HCT116 (cell line): ENCODE results near the gene GANAB. TPM values are rescaled to one million over a fixed set of nuclear protein-coding genes. Genes with fewer than 3 reads are reported as not detected.
"Not testable (repeated sequence)": the region's sequence is repeated elsewhere in the genome, so short reads cannot be mapped to it uniquely, and the experiment has no call there.

Experiments used
- ATAC-seq: fragments of 200-7000 bp; cut with Tn5 transposase; 2 replicates; pipeline ENCODE4 v1.9.1; 2020; ENCODE audit warnings: mild to moderate bottlenecking, moderate library complexity
- BruUV-seq: library from RNA; stranded (reverse); fragments of 400-500 nt; replicated peaks from 2 replicates; lab custom pipeline; 2021; lab: Mats Ljungman, UMichigan
- CTCF ChIA-PET: fragments of 300-600 bp; sonication (Branson Sonifier 250); formaldehyde crosslinking; loops from one replicate; lab custom pipeline; 2021; ENCODE audit warnings: antibody characterized with exemption; lab: Charles Lee
- POLR2A ChIA-PET: fragments of 300-600, 350-600 bp; sonication (Branson Sonifier 250); formaldehyde crosslinking; loops from one replicate; lab custom pipeline; 2021; ENCODE audit warnings: antibody characterized with exemption; lab: Charles Lee
- RAD21 ChIA-PET, 2 experiments: fragments of 300-600 bp; sonication (Branson Sonifier 250); formaldehyde crosslinking; loops; one replicate each; lab custom pipeline; 2023; ENCODE audit warnings: low total read pairs in 2 of 2; ENCODE audit not compliant: uncharacterized antibody in 2 of 2, unreplicated experiment in 2 of 2, low non-redundant PET in 1 of 2; lab: Charles Lee
- DNase-seq: peaks from one replicate; pipeline ENCODE4 v3.0.0-alpha.2; 2010; ENCODE audit warnings: low read depth, low spot score
- H2AFZ ChIP-seq: fragments of 200-600 bp; shearing (Covaris generic), sonication (generic); 2 replicates; pipeline ENCODE4 v1.6.1; 2017; ENCODE audit warnings: low read depth, mixed run types, mixed read lengths, antibody characterized with exemption, low read length; ENCODE audit not compliant: poor library complexity, severe bottlenecking
- H3K27ac ChIP-seq: 2 replicates; pipeline ENCODE4 v1.5.1; 2012; ENCODE audit warnings: low read depth, low read length
- H3K27me3 ChIP-seq: fragments of 200-600 bp; sonication (generic); 2 replicates; pipeline ENCODE4 v1.6.1; 2016; ENCODE audit warnings: mixed run types, low read length, mixed read lengths; ENCODE audit not compliant: insufficient read depth
- H3K36me3 ChIP-seq, 2 experiments: fragments of 200-500 bp in 1 of 2; fragments of 200-600 bp in 1 of 2; sonication (Bioruptor generic) in 1 of 2; sonication (generic) in 1 of 2; 2 replicates each; pipeline versions ENCODE4 v1.5.1 to v1.6.1; 2014 to 2016; ENCODE audit warnings: low read length in 2 of 2, inconsistent platforms in 1 of 2, mixed read lengths in 1 of 2, mixed run types in 1 of 2; ENCODE audit not compliant: insufficient read depth in 2 of 2, control insufficient read depth in 1 of 2
- H3K4me1 ChIP-seq, 2 experiments: fragments of 200-600 bp in 1 of 2; sonication (generic) in 1 of 2; 2 replicates each; pipeline versions ENCODE4 v1.5.1 to v1.6.1; 2012 to 2017; ENCODE audit warnings: low read length in 2 of 2, inconsistent platforms in 1 of 2, mild to moderate bottlenecking in 1 of 2, mixed read lengths in 1 of 2, mixed run types in 1 of 2, moderate library complexity in 1 of 2; ENCODE audit not compliant: insufficient read depth in 2 of 2, control insufficient read depth in 1 of 2
- H3K4me2 ChIP-seq: fragments of 200-600 bp; sonication (generic); 2 replicates; pipeline ENCODE4 v1.6.1; 2017; ENCODE audit warnings: mixed run types, low read length, mixed read lengths
- H3K4me3 ChIP-seq, 2 experiments: fragments of 200-600 bp in 1 of 2; sonication (generic) in 1 of 2; replicated peaks in 1 of 2; 2 replicates each; pipeline ENCODE4 v1.5.1; 2011 to 2016; ENCODE audit warnings: low read length in 2 of 2, control low read depth in 1 of 2, low read depth in 1 of 2, mild to moderate bottlenecking in 1 of 2, mixed read lengths in 1 of 2, mixed run types in 1 of 2
- H3K79me2 ChIP-seq: fragments of 200-600 bp; sonication (generic); 2 replicates; pipeline ENCODE4 v1.6.1; 2017; ENCODE audit warnings: mild to moderate bottlenecking, mixed run types, low read length, moderate library complexity, mixed read lengths; ENCODE audit not compliant: insufficient read depth
- H3K9ac ChIP-seq: fragments of 200-600 bp; sonication (generic); 2 replicates; pipeline ENCODE4 v1.6.1; 2016; ENCODE audit warnings: low read length, mixed read lengths
- H3K9me2 ChIP-seq: fragments of 200-600 bp; sonication (generic), shearing (Covaris generic); 2 replicates; pipeline ENCODE4 v1.6.1; 2017; ENCODE audit warnings: mixed run types, mild to moderate bottlenecking, moderate library complexity; ENCODE audit not compliant: insufficient read depth
- H3K9me3 ChIP-seq, 2 experiments: fragments of 200-500 bp in 1 of 2; fragments of 200-600 bp in 1 of 2; sonication (Bioruptor generic) in 1 of 2; sonication (generic) in 1 of 2; 2 replicates each; pipeline ENCODE4 v1.6.1; 2014 to 2017; ENCODE audit warnings: low read length in 2 of 2, mixed read lengths in 2 of 2, inconsistent platforms in 1 of 2, low read depth in 1 of 2, mild to moderate bottlenecking in 1 of 2, mixed run types in 1 of 2, moderate library complexity in 1 of 2; ENCODE audit not compliant: control insufficient read depth in 1 of 2, insufficient read depth in 1 of 2
- H4K20me1 ChIP-seq: fragments of 200-600 bp; sonication (generic), shearing (Covaris generic); 2 replicates; pipeline ENCODE4 v1.6.1; 2017; ENCODE audit warnings: mixed run types, mild to moderate bottlenecking, moderate library complexity; ENCODE audit not compliant: insufficient read depth
- CTCF ChIP-seq, 3 experiments: fragments of 200-600 bp in 1 of 3; sonication (generic) in 1 of 3; IDR thresholded peaks in 2 of 3; conservative IDR thresholded peaks in 1 of 3; 2 replicates each; pipeline ENCODE4 v1.5.1; 2012 to 2017; ENCODE audit warnings: low read depth in 2 of 3, low read length in 2 of 3, antibody characterized with exemption in 1 of 3, borderline replicate concordance in 1 of 3, control low read depth in 1 of 3, mild to moderate bottlenecking in 1 of 3, mixed read lengths in 1 of 3, mixed run types in 1 of 3, moderate library complexity in 1 of 3; ENCODE audit not compliant: insufficient read depth in 1 of 3
- REST ChIP-seq: IDR thresholded peaks from 2 replicates; pipeline ENCODE4 v1.6.1; 2012; ENCODE audit warnings: low read depth
- intact Hi-C: fragments of 100-400 bp; cut with micrococcal nuclease; formaldehyde crosslinking; loops from 2 replicates; pipeline ENCODE4 v1.10.0; 2022
- total RNA-seq: library from RNA; stranded (reverse); gene quantifications from one replicate; pipeline ENCODE4 v1.2.1, GENCODE V29; 2021; ENCODE audit not compliant: unreplicated experiment

GANAB gene
- total RNA-seq, 1 experiment from 2014 or later = 410 TPM

- POLR2A ChIA-PET = interaction anchor here (0.9 to 3.9 kb wide), 4 partner anchors 12 to 85 kb away, joined by 3 to 21 read pairs (median 5); partner anchors contain the start of genes C11orf98, CSKMT, HNRNPUL2 and TUT1
- Histone ChIP-seq H3K27me3 (no peaks in the 10 kb centered on the region), H3K9ac (no peak overlapping the region), H3K27ac (no peak overlapping the region; the same call in 1 of the 2 replicates), H3K4me1 (peaks cover 32 to 58% of the 10 kb centered on the region in 2 experiments), H3K4me2 (0 out of 2 replicates have a peak overlapping the region, but pooled peaks have one; percentile 95), H2AFZ (no peak overlapping the region), H3K9me3 (no peaks in the 10 kb centered on the region), H3K36me3 (peaks cover 6 to 11% of the 10 kb centered on the region in 2 experiments; a peak in 3 of 4 replicates), H4K20me1 (no peaks in the 10 kb centered on the region), H3K79me2 (peaks cover 66% of the 10 kb centered on the region), H3K9me2 (no peaks in the 10 kb centered on the region), H3K4me3 (no peak overlapping the region)
- DNase-seq (no peak), ATAC-seq (no peak)
- intact Hi-C loops = loop anchor here (10.0 kb wide), 1 partner anchor 88 kb away; the partner anchor contains the start of gene POLR2G
- RAD21 ChIA-PET = no interaction called here
- CTCF ChIA-PET = no interaction called here
- no TSS peak for BruUV-seq
- TF ChIP-seq CTCF (IDR thresholded peaks at IDR 0.05 in 2 of 3, conservative IDR thresholded peaks at IDR 0.05 in 1 of 3; ENCODE audit: borderline replicate concordance in 1 of 3, insufficient read depth in 1 of 3, low read depth in 2 of 3, low read length in 2 of 3) = 0 out of 6 replicates have a peak, but pooled peaks of 1 of the 3 experiments have one; percentile 14
- TF ChIP-seq REST = no peak
Measured at GRCh38 chr11:62676698-62677097, 30.3 kb upstream of the GANAB start.

- not testable (repeated sequence) for H3K27ac ChIP-seq
Measured at GRCh38 chr11:62675415-62675814, 29.0 kb upstream of the GANAB start.

More at GRCh38 chr11:62675415-62675814, 29.0 kb upstream of the GANAB start:
- ATAC-seq, DNase-seq, BruUV-seq, H2AFZ ChIP-seq, H3K9me2 ChIP-seq, H3K9ac ChIP-seq, RAD21 ChIA-PET, H3K27me3 ChIP-seq, CTCF ChIA-PET, H4K20me1 ChIP-seq, H3K4me3 ChIP-seq, H3K9me3 ChIP-seq, H3K4me2 ChIP-seq: not testable (repeated sequence)
- peaks cover 6 to 11% of the 10 kb centered on the region in 2 experiments; a peak in 3 of 4 replicates for H3K36me3 ChIP-seq
- POLR2A ChIA-PET = interaction anchor here (1.4 to 3.9 kb wide), 3 partner anchors 10 to 86 kb away, joined by 3 to 21 read pairs (median 6); partner anchors contain the start of genes C11orf98, CSKMT, POLR2G and TUT1
- peaks cover 78% of the 10 kb centered on the region for H3K79me2 ChIP-seq
- H3K4me1 ChIP-seq = peaks cover 33 to 54% of the 10 kb centered on the region in 2 experiments
- intact Hi-C loops = loop anchor here (10.0 kb wide), 1 partner anchor 89 kb away; the partner anchor contains the start of gene POLR2G
